Bronchial epithelial cell (primary cell): ENCODE results near the gene SH2B3. TPM values are rescaled to one million over a fixed set of nuclear protein-coding genes. Genes with fewer than 3 reads are reported as not detected.

Experiments used
- DNase-seq: peaks from one replicate; pipeline ENCODE4 v3.0.0-alpha.2; 2010; ENCODE audit warnings: low read depth
- FAIRE-seq: peaks from 2 replicates; lab custom pipeline; 2011; peaks lifted over from hg19 to GRCh38; lab: Jason Lieb, UNC
- H3K27me3 ChIP-seq: 2 replicates; pipeline ENCODE4 v1.5.1; 2011; ENCODE audit warnings: low read length; ENCODE audit not compliant: control insufficient read depth, insufficient read depth
- H3K36me3 ChIP-seq: 2 replicates; pipeline ENCODE4 v1.5.1; 2011; ENCODE audit warnings: low read length; ENCODE audit not compliant: control insufficient read depth, insufficient read depth
- H3K4me3 ChIP-seq: 2 replicates; pipeline ENCODE4 v1.5.1; 2011; ENCODE audit warnings: mild to moderate bottlenecking, low read depth, low read length, control low read depth
- CTCF ChIP-seq: IDR thresholded peaks from 2 replicates; pipeline ENCODE4 v1.5.1; 2011; ENCODE audit warnings: mild to moderate bottlenecking, moderate library complexity, low read length, control low read depth, inconsistent platforms; ENCODE audit not compliant: insufficient read depth, severe bottlenecking
- total RNA-seq: library from RNA; depleted of rRNA; stranded (reverse); fragments of >200 nt; gene quantifications from 2 replicates; pipeline ENCODE4 v1.2.1, GENCODE V29; 2014

SH2B3 gene
- total RNA-seq: 2.4 and 3.2 TPM in 2 replicates

DNA sequence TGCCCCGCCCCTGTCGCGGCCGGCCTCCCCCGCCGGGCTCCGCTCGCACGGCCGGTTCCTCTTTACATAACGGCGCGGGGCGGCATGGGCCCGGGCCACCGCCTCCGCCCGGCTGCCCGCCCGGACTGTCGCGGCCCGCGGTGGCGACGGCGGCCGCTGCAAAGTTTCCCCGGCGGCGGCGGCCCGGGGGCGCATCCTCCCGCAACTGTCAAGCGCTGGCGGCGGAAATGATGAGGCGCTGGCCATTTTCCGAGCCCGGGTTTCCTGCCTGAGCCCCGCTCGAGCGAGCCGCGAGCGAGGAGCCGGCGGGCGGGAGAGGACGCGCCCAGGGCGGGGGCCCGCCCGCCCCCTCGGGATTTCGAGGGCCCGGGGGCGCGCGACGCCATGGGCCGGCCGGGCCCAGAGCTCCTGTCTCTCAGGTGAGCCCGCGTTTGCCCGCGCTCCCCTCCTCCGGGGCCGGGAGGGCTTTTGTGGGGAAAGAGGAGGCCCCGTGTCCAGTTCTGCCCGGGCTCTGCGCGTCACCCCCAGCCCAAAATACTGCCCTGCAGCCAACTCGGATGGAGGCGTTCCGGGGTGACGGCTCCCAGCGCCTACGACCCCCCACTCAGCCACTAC lies at the start of gene SH2B3:
SH2B3 (plus strand) TSS at position 65 of the 615 bp plus-strand sequence. CDS start 12,223 bp downstream, outside the sequence.
- FAIRE-seq (no peak), DNase-seq (no peak)
- TF ChIP-seq CTCF: no peak
- no peaks in the 10 kb centered on the region for H3K27me3 ChIP-seq
- H3K4me3 ChIP-seq: peak within 1 kb of the TSS; percentile 67
- no peaks in the 10 kb centered on the region for H3K36me3 ChIP-seq

DNA sequence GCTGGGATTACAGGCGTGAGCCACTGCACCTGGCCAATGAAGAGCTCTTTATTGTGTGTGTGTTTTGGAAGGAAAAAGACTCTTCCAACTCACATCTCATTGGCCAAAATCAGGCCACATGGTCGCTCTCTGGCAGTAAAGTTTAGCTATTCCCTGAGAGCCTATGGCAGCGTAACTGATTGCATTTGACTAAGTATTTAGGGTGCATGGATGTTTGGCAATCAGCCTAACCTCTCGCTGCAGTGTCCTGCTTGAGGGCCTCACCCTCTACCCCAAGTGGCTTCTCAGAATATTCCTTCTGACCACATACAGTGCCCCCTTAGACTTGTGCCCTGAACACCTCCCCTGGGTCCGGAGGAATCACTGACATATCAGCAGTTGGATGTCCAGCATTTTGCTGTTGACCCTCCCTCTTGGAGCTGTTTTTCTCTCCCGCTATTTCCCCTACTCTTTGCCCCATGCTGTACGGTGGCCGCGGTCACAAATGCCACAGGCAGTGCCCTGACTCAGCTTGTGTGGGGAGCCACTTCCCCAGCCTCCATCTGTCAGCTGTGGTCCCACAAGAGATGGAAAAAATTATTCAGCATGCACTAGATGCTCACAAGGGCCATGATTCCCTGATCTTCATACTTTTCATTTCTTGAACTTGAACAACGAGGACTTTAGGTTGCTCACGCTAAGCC lies 46.4 kb upstream of the SH2B3 start:
- DNase-seq (no peak), FAIRE-seq (no peak)
- Histone ChIP-seq H3K27me3 (no peaks in the 10 kb centered on the region), H3K36me3 (no peaks in the 10 kb centered on the region), H3K4me3 (no peak overlapping the region)
- no peak for TF ChIP-seq CTCF

DNA sequence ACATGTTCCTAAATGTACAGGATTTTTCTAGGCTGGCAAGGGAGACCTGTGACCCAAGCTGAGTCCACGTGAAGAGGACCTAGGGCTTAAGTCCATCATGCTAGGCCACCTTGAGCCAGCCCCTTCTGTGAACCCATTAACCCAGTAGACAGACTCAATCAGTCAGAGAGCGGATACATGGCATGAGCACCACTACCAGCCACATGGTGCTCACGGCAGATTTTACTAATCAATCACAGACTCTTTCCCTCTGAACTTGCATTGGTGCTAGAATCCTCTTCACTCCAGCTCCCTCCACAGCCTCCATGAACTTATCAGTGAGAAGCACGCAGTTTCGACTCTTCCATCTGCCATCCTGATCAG lies 45.8 kb upstream of the SH2B3 start:
- Histone ChIP-seq H3K4me3 (no peak overlapping the region), H3K27me3 (no peaks in the 10 kb centered on the region), H3K36me3 (no peaks in the 10 kb centered on the region)
- TF ChIP-seq CTCF: no peak
- DNase-seq: no peak
- FAIRE-seq: peak; percentile 83

GRCh38 chr12:111360325-111360930 lies 45.3 kb upstream of the SH2B3 start:
- TF ChIP-seq CTCF: no peak
- Histone ChIP-seq H3K4me3 (no peak overlapping the region), H3K36me3 (no peaks in the 10 kb centered on the region), H3K27me3 (no peaks in the 10 kb centered on the region)
- FAIRE-seq (no peak), DNase-seq (no peak)

DNA sequence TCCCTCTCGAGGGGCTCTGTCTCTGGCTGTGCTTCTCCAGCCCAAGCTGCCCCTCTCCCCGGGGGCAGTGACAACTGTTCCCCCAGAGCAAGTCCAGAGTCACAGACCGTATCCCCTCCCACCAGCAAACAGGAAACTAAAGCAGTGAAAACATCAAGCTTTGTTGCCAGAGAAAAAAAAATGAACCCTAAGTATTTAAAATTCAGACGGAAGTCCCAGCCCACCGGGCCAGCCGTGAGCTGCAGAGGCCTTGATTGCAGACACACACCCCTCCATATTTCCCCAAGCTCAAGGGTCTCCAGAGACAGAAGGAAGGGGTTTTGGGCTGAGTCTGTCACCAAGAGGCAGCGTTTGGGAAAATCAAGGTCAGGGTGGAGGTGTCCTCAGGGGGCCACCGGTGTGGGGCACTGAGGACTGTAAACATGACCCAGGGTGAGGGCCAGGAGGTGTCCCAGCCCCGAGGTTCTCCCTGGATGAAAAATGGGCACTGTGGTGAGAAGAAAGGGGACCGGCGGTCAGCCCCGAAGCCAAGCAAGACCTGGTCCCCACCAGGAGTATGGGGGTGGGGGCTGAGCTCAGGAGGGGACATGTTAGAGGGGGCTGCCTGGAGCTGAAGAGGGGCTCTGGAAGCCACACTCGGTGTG lies 44.5 kb upstream of the SH2B3 start:
- no peak for TF ChIP-seq CTCF
- FAIRE-seq (no peak), DNase-seq (no peak)

More for the DNA sequence above, 44.5 kb upstream of the SH2B3 start:
- Histone ChIP-seq H3K4me3 (no peak overlapping the region), H3K27me3 (no peaks in the 10 kb centered on the region), H3K36me3 (peaks cover 1% of the 10 kb centered on the region)
